ENCODE data around the gene RPL36.

Gene RPL36

DNA sequence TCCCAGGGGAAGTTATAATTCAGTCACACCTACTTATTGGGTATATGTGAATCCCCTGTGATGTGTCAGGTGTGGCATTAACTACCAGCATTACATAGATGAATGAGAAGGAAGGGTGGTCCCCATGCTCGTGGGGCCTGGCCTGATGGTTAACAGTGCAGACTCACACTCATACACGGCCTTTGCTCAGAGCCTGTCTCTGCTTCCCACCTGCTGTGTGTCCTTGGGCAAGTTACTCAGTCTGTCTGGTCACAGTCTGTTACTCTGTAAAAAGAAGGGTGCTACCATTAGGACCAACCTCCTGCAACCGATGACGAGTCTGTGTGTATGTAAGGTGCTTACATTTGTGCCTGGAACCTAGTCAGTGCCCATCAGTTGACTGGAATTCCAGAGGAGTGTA is 43.4 kb upstream of the RPL36 start:
- no peak for DNase-seq (ENCODE audit: extremely low read depth, low read depth)
- TF ChIP-seq, protein P1, sequence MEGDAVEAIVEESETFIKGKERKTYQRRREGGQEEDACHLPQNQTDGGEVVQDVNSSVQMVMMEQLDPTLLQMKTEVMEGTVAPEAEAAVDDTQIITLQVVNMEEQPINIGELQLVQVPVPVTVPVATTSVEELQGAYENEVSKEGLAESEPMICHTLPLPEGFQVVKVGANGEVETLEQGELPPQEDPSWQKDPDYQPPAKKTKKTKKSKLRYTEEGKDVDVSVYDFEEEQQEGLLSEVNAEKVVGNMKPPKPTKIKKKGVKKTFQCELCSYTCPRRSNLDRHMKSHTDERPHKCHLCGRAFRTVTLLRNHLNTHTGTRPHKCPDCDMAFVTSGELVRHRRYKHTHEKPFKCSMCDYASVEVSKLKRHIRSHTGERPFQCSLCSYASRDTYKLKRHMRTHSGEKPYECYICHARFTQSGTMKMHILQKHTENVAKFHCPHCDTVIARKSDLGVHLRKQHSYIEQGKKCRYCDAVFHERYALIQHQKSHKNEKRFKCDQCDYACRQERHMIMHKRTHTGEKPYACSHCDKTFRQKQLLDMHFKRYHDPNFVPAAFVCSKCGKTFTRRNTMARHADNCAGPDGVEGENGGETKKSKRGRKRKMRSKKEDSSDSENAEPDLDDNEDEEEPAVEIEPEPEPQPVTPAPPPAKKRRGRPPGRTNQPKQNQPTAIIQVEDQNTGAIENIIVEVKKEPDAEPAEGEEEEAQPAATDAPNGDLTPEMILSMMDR (IDR thresholded peaks at IDR 0.05; ENCODE audit: low read depth, low read length, missing control alignments), result no peak

DNA sequence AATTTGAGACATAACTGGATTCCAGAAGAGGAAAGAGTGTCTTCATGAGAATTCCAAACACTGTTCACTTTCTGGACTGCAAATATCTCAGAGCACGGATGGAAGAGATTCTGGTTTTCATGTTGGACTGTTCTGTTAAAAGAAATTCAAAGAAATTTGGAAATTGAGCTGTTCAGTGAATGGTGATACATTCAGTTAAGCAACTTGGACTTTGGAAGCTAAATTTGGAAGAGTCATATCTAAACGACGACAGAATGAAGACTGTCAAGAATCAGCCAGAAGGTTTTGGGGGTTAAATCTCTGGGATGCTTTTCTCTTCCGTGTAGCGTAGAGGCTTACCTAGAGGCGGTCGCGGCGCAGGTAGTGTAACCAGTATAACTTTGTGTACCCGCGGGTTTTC is 41.6 kb upstream of the RPL36 start:
- no peak overlapping the region for H3K4me3 ChIP-seq (replicated peaks; ENCODE audit: low read depth, low read length)
- no peak for DNase-seq (ENCODE audit: extremely low read depth, low read depth)
- TF ChIP-seq, protein P1 (IDR thresholded peaks at IDR 0.05; ENCODE audit: low read depth, low read length, missing control alignments), result no peak

More for the DNA sequence above, 43.4 kb upstream of the RPL36 start:
- H3K4me3 ChIP-seq (replicated peaks; ENCODE audit: low read depth, low read length), result no peak overlapping the region

DNA sequence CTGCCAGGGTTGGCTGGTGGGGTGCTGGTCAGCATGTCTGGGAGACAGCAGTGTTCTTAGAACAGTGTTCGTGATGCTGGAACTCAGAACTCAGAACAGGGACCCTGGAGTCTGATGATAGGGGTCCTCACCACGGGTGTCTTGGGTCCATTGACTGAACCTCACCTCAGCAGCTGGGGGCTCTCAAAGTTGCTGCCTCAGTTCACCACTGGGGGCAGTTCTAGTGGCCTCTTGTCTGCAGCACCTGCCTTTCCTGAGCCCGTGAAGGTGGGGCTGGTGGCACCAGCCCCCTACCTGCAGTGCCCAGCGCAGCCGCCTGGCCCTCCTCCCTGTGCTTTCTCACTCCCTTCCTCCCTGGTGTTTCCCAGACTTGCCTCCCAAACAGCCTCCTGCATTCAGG is 38.7 kb upstream of the RPL36 start:
- no peak overlapping the region for H3K4me3 ChIP-seq (replicated peaks; ENCODE audit: low read depth, low read length)
- TF ChIP-seq, protein P1 (IDR thresholded peaks at IDR 0.05; ENCODE audit: low read depth, low read length, missing control alignments), result no peak
- no peak for DNase-seq (ENCODE audit: extremely low read depth, low read depth)

DNA sequence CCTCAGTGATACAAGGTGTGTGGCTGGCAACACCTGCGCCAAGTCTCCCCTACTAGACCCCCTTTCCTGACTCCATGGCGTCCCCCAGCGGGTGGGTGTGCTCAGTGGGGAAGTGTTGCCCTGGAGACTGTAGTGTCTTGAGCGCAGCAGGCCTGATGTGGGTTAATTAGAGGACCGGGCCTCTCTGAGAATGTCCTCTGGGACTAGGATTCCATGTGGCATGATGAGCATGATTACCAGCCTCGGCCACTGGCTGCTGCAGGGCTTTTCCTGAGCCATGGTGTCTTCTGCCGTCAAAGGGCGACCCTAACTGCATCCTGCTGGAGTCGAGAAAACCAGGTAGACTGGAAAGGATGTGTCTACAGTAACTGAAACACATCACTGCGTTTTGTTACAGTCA is 37.8 kb upstream of the RPL36 start:
- H3K4me3 ChIP-seq (replicated peaks; ENCODE audit: low read depth, low read length), result no peak overlapping the region
- TF ChIP-seq, protein P1 (IDR thresholded peaks at IDR 0.05; ENCODE audit: low read depth, low read length, missing control alignments), result no peak
- DNase-seq (ENCODE audit: extremely low read depth, low read depth), result no peak

DNA sequence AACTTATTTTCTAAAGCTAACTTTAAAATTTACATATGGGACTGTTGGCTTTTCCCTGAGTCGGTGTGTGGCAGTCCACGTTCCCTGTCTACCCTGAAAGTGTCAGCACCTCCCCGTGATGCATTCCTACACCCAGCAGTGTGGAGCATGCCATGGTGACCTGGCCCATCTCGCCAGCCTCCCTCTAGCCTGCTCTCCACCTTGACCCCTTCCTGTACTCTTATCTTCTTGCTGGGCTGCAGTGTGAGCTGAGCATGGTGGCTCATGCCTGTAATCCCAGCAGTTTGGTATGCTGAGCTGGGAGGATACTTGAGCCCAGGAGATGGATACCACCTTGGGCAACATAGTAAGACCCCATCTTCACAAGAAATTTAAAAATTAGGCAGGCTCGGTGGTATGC is 35.2 kb upstream of the RPL36 start:
- H3K4me3 ChIP-seq (replicated peaks; ENCODE audit: low read depth, low read length), result no peak overlapping the region
- TF ChIP-seq, protein P1 (IDR thresholded peaks at IDR 0.05; ENCODE audit: low read depth, low read length, missing control alignments), result no peak
- DNase-seq (ENCODE audit: extremely low read depth, low read depth), result no peak

DNA sequence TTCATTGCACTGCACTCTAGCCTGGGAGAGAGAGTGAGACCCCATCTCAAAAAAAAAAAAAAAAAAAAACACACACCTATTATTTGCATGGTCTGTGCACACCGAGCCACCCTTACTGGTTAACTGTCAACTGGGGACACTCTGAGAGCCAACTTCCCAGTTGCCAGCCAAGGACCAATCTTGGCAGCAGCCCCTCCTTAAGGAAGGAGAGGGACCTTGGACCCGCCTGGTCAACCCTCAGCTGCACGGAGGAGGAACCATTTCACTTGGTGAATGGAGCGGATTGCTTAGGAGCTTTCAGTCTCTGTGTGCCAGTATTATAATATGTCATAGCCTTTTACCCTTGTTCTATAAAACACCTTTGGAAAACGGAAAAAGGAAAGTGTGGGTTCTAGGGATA is 34.7 kb upstream of the RPL36 start:
- DNase-seq (ENCODE audit: extremely low read depth, low read depth), result no peak
- H3K4me3 ChIP-seq (replicated peaks; ENCODE audit: low read depth, low read length), result no peak overlapping the region
- TF ChIP-seq, protein P1 (IDR thresholded peaks at IDR 0.05; ENCODE audit: low read depth, low read length, missing control alignments), result no peak

DNA sequence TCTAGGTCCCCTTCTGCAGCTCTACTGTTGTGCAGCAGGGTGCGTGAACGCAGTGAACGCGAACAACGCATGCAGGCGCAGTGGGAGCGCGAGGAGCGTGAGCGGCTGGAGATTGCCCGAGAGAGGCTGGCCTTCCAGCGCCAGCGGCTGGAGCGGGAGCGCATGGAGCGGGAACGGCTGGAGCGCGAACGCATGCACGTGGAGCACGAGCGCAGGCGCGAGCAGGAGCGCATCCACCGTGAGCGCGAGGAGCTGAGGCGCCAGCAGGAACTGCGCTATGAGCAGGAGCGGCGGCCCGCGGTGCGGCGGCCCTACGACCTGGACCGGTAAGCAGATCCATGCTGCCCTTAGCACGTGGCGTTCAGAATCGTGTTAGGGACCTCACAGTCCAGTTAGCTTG is 28.6 kb upstream of the RPL36 start:
- H3K4me3 ChIP-seq (replicated peaks; ENCODE audit: low read depth, low read length), result no peak overlapping the region
- TF ChIP-seq, protein P1 (IDR thresholded peaks at IDR 0.05; ENCODE audit: low read depth, low read length, missing control alignments), result no peak
- no peak for DNase-seq (ENCODE audit: extremely low read depth, low read depth)

All from HFF-Myc (cell line).